ENCODE results near the gene ZNF473. TPM values are rescaled to one million over a fixed set of nuclear protein-coding genes. Genes with fewer than 3 reads are reported as not detected.

ZNF473 gene
- total RNA-seq = 3.4 TPM

GRCh38 chr19:50025794-50026549 lies at the start of gene ZNF473:
Gene ZNF473 (plus strand): TSS chr19:50026005. CDS start chr19:50031083, 5,078 bp downstream.
- Histone ChIP-seq H3K27ac (peak within 1 kb of the TSS; percentile 87 to 94), H3K9me3 (no peaks in the 10 kb centered on the region), H3K4me1 (peaks cover 15 to 22% of the 10 kb centered on the region in 2 donors), H3K36me3 (peaks cover 0 to 13% of the 10 kb centered on the region in 2 donors), H3K4me3 (peak within 1 kb of the TSS; percentile 84 to 95), H3K27me3 (no peaks in the 10 kb centered on the region)
- intact Hi-C loops (cut with DNase I) = loop anchor here (1.0 to 10.0 kb wide), 6 partner anchors 22 to 779 kb away; partner anchors contain the start of genes ASPDH and JOSD2
- TF ChIP-seq CTCF (IDR thresholded peaks at IDR 0.05) = no peak
- peak; percentile 86 to 97 for DNase-seq (ENCODE audit: low spot score in 2 of 2)

- no peak for TF ChIP-seq CTCF (IDR thresholded peaks at IDR 0.05)
- H3K4me3 ChIP-seq = no peak overlapping the region
- no peaks in the 10 kb centered on the region for H3K4me1 ChIP-seq
- H3K27me3 ChIP-seq = no peaks in the 10 kb centered on the region
- H3K27ac ChIP-seq = no peak overlapping the region
- intact Hi-C loops (cut with DNase I) = no loop called here
- DNase-seq (ENCODE audit: low spot score in 2 of 2) = no peak
- peaks cover 38 to 52% of the 10 kb centered on the region in 2 donors for H3K36me3 ChIP-seq
- H3K9me3 ChIP-seq = no peaks in the 10 kb centered on the region
These were observed 49.3 kb upstream of the ZNF473 start for GRCh38 chr19:49976496-49976895.

GRCh38 chr19:49977076-49977475 lies 48.7 kb upstream of the ZNF473 start:
- H3K36me3 ChIP-seq = peaks cover 44 to 52% of the 10 kb centered on the region in 2 donors
- no peak overlapping the region for H3K4me3 ChIP-seq
- no peak for TF ChIP-seq CTCF (IDR thresholded peaks at IDR 0.05)
- H3K27ac ChIP-seq = no peak overlapping the region
- intact Hi-C loops (cut with DNase I) = no loop called here
- no peak for DNase-seq (ENCODE audit: low spot score in 2 of 2)
- H3K9me3 ChIP-seq = no peaks in the 10 kb centered on the region
- H3K27me3 ChIP-seq = no peaks in the 10 kb centered on the region
- H3K4me1 ChIP-seq = no peaks in the 10 kb centered on the region

- no peak for TF ChIP-seq CTCF (IDR thresholded peaks at IDR 0.05)
- intact Hi-C loops (cut with DNase I) = no loop called here
These were observed 47.9 kb upstream of the ZNF473 start for GRCh38 chr19:49977881-49978280.

GRCh38 chr19:49978324-49978723 lies 47.5 kb upstream of the ZNF473 start:
- no peak for DNase-seq (ENCODE audit: low spot score in 2 of 2)
- H3K4me3 ChIP-seq = no peak overlapping the region
- intact Hi-C loops (cut with DNase I) = no loop called here
- H3K27ac ChIP-seq = no peak overlapping the region
- H3K9me3 ChIP-seq = no peaks in the 10 kb centered on the region
- no peak for TF ChIP-seq CTCF (IDR thresholded peaks at IDR 0.05)
- no peaks in the 10 kb centered on the region for H3K4me1 ChIP-seq
- peaks cover 44 to 55% of the 10 kb centered on the region in 2 donors for H3K36me3 ChIP-seq
- no peaks in the 10 kb centered on the region for H3K27me3 ChIP-seq

More at GRCh38 chr19:49977881-49978280, 47.9 kb upstream of the ZNF473 start:
- no peak for DNase-seq (ENCODE audit: low spot score in 2 of 2)
- Histone ChIP-seq H3K36me3 (peaks cover 44 to 55% of the 10 kb centered on the region in 2 donors), H3K27me3 (no peaks in the 10 kb centered on the region), H3K27ac (no peak overlapping the region), H3K4me3 (no peak overlapping the region), H3K9me3 (no peaks in the 10 kb centered on the region), H3K4me1 (no peaks in the 10 kb centered on the region)

Measured in ascending aorta (tissue), 2 donors.